GM23338 (cell line): ENCODE data around the gene LMNA. TPM values are rescaled to one million over a fixed set of nuclear protein-coding genes. Genes with fewer than 3 reads are reported as not detected.

Experiments used
- ATAC-seq: fragments of 200-7000 bp; cut with Tn5 transposase; 3 replicates; pipeline ENCODE4 v1.9.1; 2020
- DNase-seq: peaks from one replicate; pipeline ENCODE4 v3.0.0-alpha.2; 2015; ENCODE audit warnings: low spot score
- H2AFZ ChIP-seq: fragments of 200-600 bp; sonication (generic); 2 replicates; pipeline ENCODE4 v1.8.0; 2016; ENCODE audit warnings: antibody characterized with exemption, mild to moderate bottlenecking, moderate library complexity
- H3F3A ChIP-seq: fragments of 200-600 bp; sonication (generic); replicated peaks from 2 replicates; pipeline ENCODE4 v1.8.0; 2017; ENCODE audit warnings: antibody characterized with exemption, mixed run types, low read depth
- H3K27ac ChIP-seq: fragments of 200-600 bp; sonication (generic); 2 replicates; pipeline ENCODE4 v1.6.1; 2016; ENCODE audit warnings: low read depth
- H3K27me3 ChIP-seq: fragments of 200-600 bp; sonication (generic); 2 replicates; pipeline ENCODE4 v1.8.0; 2016; ENCODE audit warnings: mild to moderate bottlenecking, mixed run types, moderate library complexity; ENCODE audit not compliant: insufficient read depth
- H3K36me3 ChIP-seq: fragments of 200-600 bp; sonication (generic); 2 replicates; pipeline ENCODE4 v1.8.0; 2016; ENCODE audit warnings: mild to moderate bottlenecking; ENCODE audit not compliant: insufficient read depth
- H3K4me1 ChIP-seq: fragments of 200-600 bp; sonication (generic); 2 replicates; pipeline ENCODE4 v1.8.0; 2016; ENCODE audit warnings: mild to moderate bottlenecking, moderate library complexity; ENCODE audit not compliant: insufficient read depth
- H3K4me2 ChIP-seq: fragments of 200-600 bp; sonication (generic); 2 replicates; pipeline ENCODE4 v1.7.1; 2017; ENCODE audit warnings: mixed run types
- H3K4me3 ChIP-seq: fragments of 200-600 bp; sonication (generic); 2 replicates; pipeline ENCODE4 v1.6.1; 2016; ENCODE audit warnings: mixed run types
- H3K79me2 ChIP-seq: fragments of 200-600 bp; sonication (generic); replicated peaks from 2 replicates; pipeline ENCODE4 v1.8.0; 2017; ENCODE audit warnings: mild to moderate bottlenecking; ENCODE audit not compliant: insufficient read depth
- H3K9me2 ChIP-seq: fragments of 200-600 bp; sonication (generic); 2 replicates; pipeline ENCODE4 v1.8.0; 2017; ENCODE audit not compliant: insufficient read depth
- H4K20me1 ChIP-seq: fragments of 200-600 bp; sonication (generic); replicated peaks from 2 replicates; pipeline ENCODE4 v1.8.0; 2017; ENCODE audit warnings: mild to moderate bottlenecking; ENCODE audit not compliant: insufficient read depth
- H3K27ac Mint-ChIP-seq: 2 replicates; pipeline ENCODE4 v1.8.0; 2020; ENCODE audit warnings: inconsistent platforms, mild to moderate bottlenecking, moderate library complexity, mixed read lengths
- H3K27me3 Mint-ChIP-seq: 3 replicates; pipeline ENCODE4 v1.8.0; 2022; ENCODE audit warnings: low read depth, mild to moderate bottlenecking, moderate library complexity, mixed read lengths, inconsistent platforms; ENCODE audit not compliant: insufficient read depth, poor library complexity
- H3K36me3 Mint-ChIP-seq: 3 replicates; pipeline ENCODE4 v1.8.0; 2021; ENCODE audit warnings: low read depth, mild to moderate bottlenecking, inconsistent platforms, moderate library complexity, mixed read lengths
- H3K4me1 Mint-ChIP-seq: 3 replicates; pipeline ENCODE4 v1.8.0; 2020; ENCODE audit warnings: mild to moderate bottlenecking, inconsistent platforms, mixed read lengths
- H3K4me3 Mint-ChIP-seq: 3 replicates; pipeline ENCODE4 v1.8.0; 2021; ENCODE audit warnings: moderate library complexity, mild to moderate bottlenecking, inconsistent platforms, mixed read lengths
- H3K9me3 Mint-ChIP-seq: 3 replicates; pipeline ENCODE4 v1.8.0; 2020; ENCODE audit warnings: moderate library complexity, mild to moderate bottlenecking, inconsistent platforms, mixed read lengths
- CREB1 ChIP-seq: fragments of 250-450 bp; sonication (Bioruptor Pico); IDR thresholded peaks from 2 replicates; pipeline ENCODE4 v1.5.0; 2020; ENCODE audit warnings: low read depth, mild to moderate bottlenecking, moderate library complexity
- ETS1 ChIP-seq: IDR thresholded peaks from 2 replicates; pipeline ENCODE4 v1.6.1; 2016; ENCODE audit warnings: antibody characterized with exemption
- EZH2 ChIP-seq: fragments of 200-600 bp; sonication (generic); IDR thresholded peaks from one replicate; pipeline ENCODE4 v1.8.0; 2017; ENCODE audit warnings: antibody characterized with exemption, mild to moderate bottlenecking, low read depth; ENCODE audit not compliant: unreplicated experiment
- JUNB ChIP-seq: IDR thresholded peaks from one replicate; pipeline ENCODE4 v1.6.1; 2016; ENCODE audit warnings: antibody characterized with exemption; ENCODE audit not compliant: unreplicated experiment
- NANOG ChIP-seq: IDR thresholded peaks from 2 replicates; pipeline ENCODE4 v1.6.1; 2016; ENCODE audit warnings: antibody characterized with exemption, borderline replicate concordance
- POLR2AphosphoS5 ChIP-seq: IDR thresholded peaks from 2 replicates; pipeline ENCODE4 v1.6.1; 2016; ENCODE audit warnings: antibody characterized with exemption, low read depth
- REST ChIP-seq: IDR thresholded peaks from one replicate; pipeline ENCODE4 v1.6.1; 2018; ENCODE audit warnings: antibody characterized with exemption; ENCODE audit not compliant: unreplicated experiment
- STAT1 ChIP-seq: IDR thresholded peaks from one replicate; pipeline ENCODE4 v1.6.1; 2016; ENCODE audit warnings: antibody characterized with exemption; ENCODE audit not compliant: unreplicated experiment
- ZNF114 ChIP-seq: fragments of 250-450 bp; sonication (Bioruptor Pico); IDR thresholded peaks from 2 replicates; pipeline ENCODE4 v1.5.0; 2020; ENCODE audit warnings: mild to moderate bottlenecking, moderate library complexity
- ZNF331 ChIP-seq: fragments of 250-450 bp; sonication (Bioruptor Pico); IDR thresholded peaks from 2 replicates; pipeline ENCODE4 v1.5.0; 2020; ENCODE audit warnings: low read depth, mild to moderate bottlenecking, moderate library complexity
- ZNF462 ChIP-seq: fragments of 250-450 bp; sonication (Bioruptor Pico); IDR thresholded peaks from 2 replicates; pipeline ENCODE4 v1.5.0; 2020; ENCODE audit warnings: mild to moderate bottlenecking, moderate library complexity
- polyA plus RNA-seq: library from polyadenylated mRNA; unstranded; fragments of >200 nt; fragmentation: Nextera tagmentation; extraction: Ambion mirVana; gene quantifications from 2 replicates; pipeline ENCODE4 v1.2.1, GENCODE V29; 2016
- total RNA-seq: library from RNA; depleted of rRNA; stranded (reverse); fragments of >200 nt; shearing (Covaris generic); gene quantifications from 2 replicates; pipeline ENCODE4 v1.2.3, GENCODE V29; 2014

Gene LMNA
- total and polyA plus RNA-seq, 2 experiments from 2014 or later = 35.5 to 56.3 TPM

GRCh38 chr1:156180471-156180870, 66.0 kb downstream of the LMNA start:
- Histone ChIP-seq H3K79me2 (no peaks in the 10 kb centered on the region), H3K36me3 (no peaks in the 10 kb centered on the region), H3F3A (peaks cover 14% of the 10 kb centered on the region), H3K27me3 (no peaks in the 10 kb centered on the region), H3K4me2 (peak overlapping the region; percentile 69), H2AFZ (no peak overlapping the region), H3K9me2 (no peaks in the 10 kb centered on the region), H4K20me1 (no peaks in the 10 kb centered on the region), H3K27ac (peak overlapping the region; percentile 100), H3K4me1 (peaks cover 45% of the 10 kb centered on the region), H3K4me3 (peak overlapping the region; percentile 28; the same call in 1 of the 2 replicates)
- Mint-ChIP-seq H3K4me1 (peaks cover 37% of the 10 kb centered on the region), H3K27me3 (peaks cover 11% of the 10 kb centered on the region), H3K4me3 (no peak overlapping the region), H3K27ac (no peak overlapping the region), H3K9me3 (peaks cover 2% of the 10 kb centered on the region; the same call in 2 of the 3 replicates), H3K36me3 (peaks cover 2% of the 10 kb centered on the region; the same call in 1 of the 3 replicates)
- ATAC-seq (no peak), DNase-seq (no peak)
- TF ChIP-seq ZNF331 (CRISPR knock-in tag) (no peak), NANOG (no peak), ZNF114 (CRISPR knock-in tag) (no peak), EZH2 (no peak), ETS1 (no peak), POLR2AphosphoS5 (no peak), JUNB (no peak), STAT1 (no peak), ZNF462 (no peak), REST (no peak), CREB1 (no peak)
